Astrocyte (in vitro differentiated cells and primary cell): ENCODE results near the gene GTPBP10. TPM values are rescaled to one million over a fixed set of nuclear protein-coding genes. Genes with fewer than 3 reads are reported as not detected.
"Not testable (repeated sequence)": the region's sequence is repeated elsewhere in the genome, so short reads cannot be mapped to it uniquely, and the experiment has no call there.

Source experiments
- DNase-seq: peaks from one replicate; pipeline ENCODE4 v3.0.0-alpha.2; 2010; ENCODE audit warnings: low read depth
- FAIRE-seq: peaks from 2 replicates; lab custom pipeline; 2011; peaks lifted over from hg19 to GRCh38; lab: Jason Lieb, UNC
- H2AFZ ChIP-seq: 2 replicates; pipeline ENCODE4 v1.6.0; 2012; ENCODE audit warnings: low read depth, low read length, inconsistent platforms
- H3K27ac ChIP-seq: 2 replicates; pipeline ENCODE4 v1.5.1; 2011; ENCODE audit warnings: low read depth, low read length, inconsistent platforms
- H3K27me3 ChIP-seq: 2 replicates; pipeline ENCODE4 v1.6.0; 2011; ENCODE audit warnings: low read length, inconsistent platforms; ENCODE audit not compliant: insufficient read depth
- H3K36me3 ChIP-seq: 2 replicates; pipeline ENCODE4 v1.5.1; 2011; ENCODE audit warnings: low read length, inconsistent platforms; ENCODE audit not compliant: insufficient read depth
- H3K4me1 ChIP-seq: 2 replicates; pipeline ENCODE4 v1.5.1; 2011; ENCODE audit warnings: low read length, inconsistent platforms; ENCODE audit not compliant: insufficient read depth
- H3K4me2 ChIP-seq: 2 replicates; pipeline ENCODE4 v1.6.0; 2012; ENCODE audit warnings: low read length, inconsistent platforms
- H3K4me3 ChIP-seq: 2 replicates; pipeline ENCODE4 v1.5.1; 2011; ENCODE audit warnings: low read depth, mild to moderate bottlenecking, low read length, inconsistent platforms; ENCODE audit not compliant: insufficient read depth
- H3K79me2 ChIP-seq: 2 replicates; pipeline ENCODE4 v1.6.0; 2012; ENCODE audit warnings: mild to moderate bottlenecking, low read length, inconsistent platforms; ENCODE audit not compliant: insufficient read depth
- H3K9ac ChIP-seq: 2 replicates; pipeline ENCODE4 v1.6.0; 2012; ENCODE audit warnings: mild to moderate bottlenecking, low read length, inconsistent platforms
- H3K9me3 ChIP-seq: 2 replicates; pipeline ENCODE4 v1.5.1; 2012; ENCODE audit warnings: low read depth, mild to moderate bottlenecking, low read length, inconsistent platforms; ENCODE audit not compliant: insufficient read depth
- H4K20me1 ChIP-seq: 2 replicates; pipeline ENCODE4 v1.6.0; 2012; ENCODE audit warnings: low read length, inconsistent platforms; ENCODE audit not compliant: insufficient read depth
- H3K27ac Mint-ChIP-seq: one replicate; pipeline ENCODE4 v1.8.0; 2021; ENCODE audit warnings: mild to moderate bottlenecking, mixed read lengths; ENCODE audit not compliant: unreplicated experiment
- H3K27me3 Mint-ChIP-seq: one replicate; pipeline ENCODE4 v1.8.0; 2021; ENCODE audit warnings: low read depth, mixed read lengths; ENCODE audit not compliant: unreplicated experiment
- H3K36me3 Mint-ChIP-seq: one replicate; pipeline ENCODE4 v1.8.0; 2021; ENCODE audit warnings: low read depth, mixed read lengths; ENCODE audit not compliant: unreplicated experiment
- H3K4me1 Mint-ChIP-seq: one replicate; pipeline ENCODE4 v1.8.0; 2021; ENCODE audit warnings: low read depth, mixed read lengths; ENCODE audit not compliant: unreplicated experiment
- H3K4me3 Mint-ChIP-seq: one replicate; pipeline ENCODE4 v1.8.0; 2021; ENCODE audit warnings: mild to moderate bottlenecking, moderate library complexity, mixed read lengths; ENCODE audit not compliant: unreplicated experiment
- H3K9me3 Mint-ChIP-seq: one replicate; pipeline ENCODE4 v1.8.0; 2021; ENCODE audit warnings: mild to moderate bottlenecking, mixed read lengths; ENCODE audit not compliant: unreplicated experiment
- EZH2 ChIP-seq: IDR thresholded peaks from 2 replicates; pipeline ENCODE4 v1.6.1; 2012; ENCODE audit warnings: mild to moderate bottlenecking, low read length, inconsistent platforms; ENCODE audit not compliant: insufficient read depth
- total RNA-seq: library from RNA; stranded (reverse); gene quantifications from 2 replicates; pipeline ENCODE4 v1.2.1, GENCODE V29; 2021
- TF ChIP-seq, protein P1 (sequence below): IDR thresholded peaks from 2 replicates; pipeline ENCODE4 v1.5.1; 2011; ENCODE audit warnings: low read depth, mild to moderate bottlenecking, inconsistent platforms, low read length, moderate library complexity; ENCODE audit not compliant: insufficient read depth

Gene GTPBP10
- total RNA-seq, 1 donor from 2014 or later, result 18.9 TPM

DNA sequence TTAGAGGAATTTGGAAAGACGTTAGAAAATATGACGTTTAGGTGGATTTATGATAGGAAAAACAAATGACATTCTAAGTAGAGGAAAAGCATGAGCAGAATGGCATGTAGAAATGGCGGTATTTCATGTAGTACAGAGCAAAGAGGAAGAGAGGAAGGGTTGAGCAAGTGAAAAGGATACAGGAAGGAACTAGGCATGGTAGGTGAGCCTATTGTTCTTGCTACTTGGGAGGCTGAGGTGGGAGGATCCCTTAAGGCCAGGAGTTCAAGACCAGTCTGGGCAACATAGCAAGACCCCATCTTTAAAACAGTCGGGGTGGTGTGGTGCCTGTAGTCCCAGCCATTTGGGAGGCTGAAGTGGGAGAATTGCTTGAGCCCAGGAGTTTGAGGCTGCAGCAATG, 1.2 kb downstream of the GTPBP10 start:
- TF ChIP-seq, protein P1, sequence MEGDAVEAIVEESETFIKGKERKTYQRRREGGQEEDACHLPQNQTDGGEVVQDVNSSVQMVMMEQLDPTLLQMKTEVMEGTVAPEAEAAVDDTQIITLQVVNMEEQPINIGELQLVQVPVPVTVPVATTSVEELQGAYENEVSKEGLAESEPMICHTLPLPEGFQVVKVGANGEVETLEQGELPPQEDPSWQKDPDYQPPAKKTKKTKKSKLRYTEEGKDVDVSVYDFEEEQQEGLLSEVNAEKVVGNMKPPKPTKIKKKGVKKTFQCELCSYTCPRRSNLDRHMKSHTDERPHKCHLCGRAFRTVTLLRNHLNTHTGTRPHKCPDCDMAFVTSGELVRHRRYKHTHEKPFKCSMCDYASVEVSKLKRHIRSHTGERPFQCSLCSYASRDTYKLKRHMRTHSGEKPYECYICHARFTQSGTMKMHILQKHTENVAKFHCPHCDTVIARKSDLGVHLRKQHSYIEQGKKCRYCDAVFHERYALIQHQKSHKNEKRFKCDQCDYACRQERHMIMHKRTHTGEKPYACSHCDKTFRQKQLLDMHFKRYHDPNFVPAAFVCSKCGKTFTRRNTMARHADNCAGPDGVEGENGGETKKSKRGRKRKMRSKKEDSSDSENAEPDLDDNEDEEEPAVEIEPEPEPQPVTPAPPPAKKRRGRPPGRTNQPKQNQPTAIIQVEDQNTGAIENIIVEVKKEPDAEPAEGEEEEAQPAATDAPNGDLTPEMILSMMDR, result no peak
- TF ChIP-seq EZH2, result no peak
- peak overlapping the region; percentile 96 for H3K4me3 Mint-ChIP-seq
- H3K27ac Mint-ChIP-seq, result no peak overlapping the region
- no peaks in the 10 kb centered on the region for H3K4me1 Mint-ChIP-seq
- Histone ChIP-seq H3K9me3 (no peaks in the 10 kb centered on the region), H3K27me3 (no peaks in the 10 kb centered on the region), H4K20me1 (no peaks in the 10 kb centered on the region), H3K4me1 (no peaks in the 10 kb centered on the region), H3K27ac (no peak overlapping the region), H3K36me3 (no peaks in the 10 kb centered on the region), H2AFZ (no peak overlapping the region), H3K4me2 (peak overlapping the region; percentile 96), H3K79me2 (peaks cover 52% of the 10 kb centered on the region), H3K9ac (peak overlapping the region; percentile 97), H3K4me3 (peak overlapping the region; percentile 98)
- FAIRE-seq, result no peak
- H3K36me3 Mint-ChIP-seq, result no peaks in the 10 kb centered on the region
- DNase-seq, result no peak
- peaks cover 1% of the 10 kb centered on the region for H3K9me3 Mint-ChIP-seq
- H3K27me3 Mint-ChIP-seq, result no peaks in the 10 kb centered on the region

DNA sequence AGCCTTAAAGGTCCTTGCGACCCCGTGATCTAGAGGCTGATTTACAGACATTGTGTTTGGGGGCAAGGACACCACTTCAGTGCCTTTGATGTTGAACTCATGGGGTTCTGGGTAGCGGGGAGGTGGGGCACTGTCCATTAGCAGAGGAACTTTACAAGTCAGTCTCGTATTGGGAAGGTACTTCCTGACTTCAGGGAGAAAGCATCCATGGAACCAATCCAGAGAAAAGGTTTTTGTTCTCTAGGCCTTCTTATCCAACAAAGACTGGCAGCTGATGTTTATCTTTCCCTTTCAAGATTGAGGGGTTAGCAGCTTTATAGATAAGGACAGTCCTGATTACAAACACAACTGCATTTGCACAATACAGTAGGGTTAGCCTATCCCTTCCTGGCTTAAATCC, 2.8 kb downstream of the GTPBP10 start:
- DNase-seq, result no peak
- no peak for TF ChIP-seq EZH2
- TF ChIP-seq, protein P1, result no peak
- H3K4me3 Mint-ChIP-seq, result no peak overlapping the region
- Histone ChIP-seq H3K27me3 (no peaks in the 10 kb centered on the region), H3K4me3 (no peak overlapping the region), H2AFZ (no peak overlapping the region), H3K9ac (no peak overlapping the region), H3K4me1 (no peaks in the 10 kb centered on the region), H3K27ac (no peak overlapping the region), H3K79me2 (peaks cover 52% of the 10 kb centered on the region), H4K20me1 (no peaks in the 10 kb centered on the region), H3K36me3 (no peaks in the 10 kb centered on the region), H3K9me3 (no peaks in the 10 kb centered on the region), H3K4me2 (no peak overlapping the region)
- peaks cover 1% of the 10 kb centered on the region for H3K9me3 Mint-ChIP-seq
- no peaks in the 10 kb centered on the region for H3K4me1 Mint-ChIP-seq
- no peaks in the 10 kb centered on the region for H3K36me3 Mint-ChIP-seq
- FAIRE-seq, result no peak
- H3K27me3 Mint-ChIP-seq, result no peaks in the 10 kb centered on the region
- H3K27ac Mint-ChIP-seq, result no peak overlapping the region

DNA sequence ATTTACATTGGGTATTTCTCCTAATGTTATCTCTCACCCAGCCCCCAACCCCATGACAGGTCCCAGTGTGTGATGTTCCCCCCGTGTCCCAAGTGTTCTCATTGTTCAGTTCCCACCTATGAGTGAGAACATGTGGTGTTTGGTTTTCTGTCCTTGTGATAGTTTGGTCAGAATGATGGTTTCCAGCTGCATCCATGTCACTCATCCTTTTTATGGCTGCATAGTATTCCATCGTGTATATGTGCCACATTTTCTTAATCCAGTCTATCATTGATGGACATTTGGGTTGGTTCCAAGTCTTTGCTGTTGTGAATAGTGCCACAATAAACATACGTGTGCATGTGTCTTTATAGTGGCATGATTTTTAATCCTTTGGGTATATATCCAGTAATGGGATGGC, 3.5 kb downstream of the GTPBP10 start:
- not testable (repeated sequence) for H4K20me1 ChIP-seq, DNase-seq, H3K4me2 ChIP-seq, H3K4me3 ChIP-seq, H2AFZ ChIP-seq, H3K27ac Mint-ChIP-seq, H3K9me3 Mint-ChIP-seq, H3K36me3 ChIP-seq, H3K9ac ChIP-seq, H3K4me1 ChIP-seq, H3K27ac ChIP-seq, H3K27me3 Mint-ChIP-seq, H3K36me3 Mint-ChIP-seq, H3K4me3 Mint-ChIP-seq, FAIRE-seq, H3K4me1 Mint-ChIP-seq, H3K9me3 ChIP-seq, H3K27me3 ChIP-seq
- H3K79me2 ChIP-seq, result peaks cover 52% of the 10 kb centered on the region
